CD4-positive, CD25-positive, alpha-beta regulatory T cell (primary cell): ENCODE results near the gene PRKD1. TPM values are rescaled to one million over a fixed set of nuclear protein-coding genes. Genes with fewer than 3 reads are reported as not detected.

Experiments
- ATAC-seq, 2 donors: fragments of 150-1000 bp; cut with Tn5 transposase; one replicate each; pipeline ENCODE4 v1.10.0; 2021; ENCODE audit warnings: low read depth in 2 of 2, moderate number of reproducible peaks in 2 of 2, moderate library complexity in 1 of 2
- DNase-seq, 3 donors: peaks; one replicate each; pipeline versions ENCODE4 v3.0.0 to v3.0.0-alpha.2; 2012 to 2022; ENCODE audit warnings: mixed read lengths in 1 of 3
- H3K27ac ChIP-seq: one replicate; pipeline ENCODE4 v1.7.0; 2013; ENCODE audit warnings: mild to moderate bottlenecking, low read length; ENCODE audit not compliant: insufficient read depth, poor library complexity, severe bottlenecking
- H3K27me3 ChIP-seq: one replicate; pipeline ENCODE4 v1.7.0; 2013; ENCODE audit warnings: low read length; ENCODE audit not compliant: control insufficient read depth, insufficient read depth
- H3K36me3 ChIP-seq: one replicate; pipeline ENCODE4 v1.7.0; 2013; ENCODE audit warnings: mild to moderate bottlenecking, low read length, moderate library complexity; ENCODE audit not compliant: control insufficient read depth, insufficient read depth
- H3K4me1 ChIP-seq: 2 replicates; pipeline ENCODE4 v1.7.0; 2013; ENCODE audit warnings: mild to moderate bottlenecking, low read length; ENCODE audit not compliant: insufficient read depth, control insufficient read depth, poor library complexity, severe bottlenecking
- H3K4me3 ChIP-seq: one replicate; pipeline ENCODE4 v1.7.0; 2013; ENCODE audit warnings: low read depth, mild to moderate bottlenecking, low read length, moderate library complexity
- H3K9me3 ChIP-seq, 2 experiments: 1 replicate in 1 of 2; 2 replicates in 1 of 2; pipeline ENCODE4 v1.7.0; 2013; ENCODE audit warnings: low read length in 2 of 2, mild to moderate bottlenecking in 1 of 2, moderate library complexity in 1 of 2; ENCODE audit not compliant: control insufficient read depth in 2 of 2
- H3K27ac Mint-ChIP-seq, 3 donors: one replicate each; pipeline ENCODE4 v1.8.0; 2020 to 2022; ENCODE audit warnings: mild to moderate bottlenecking in 3 of 3, mixed read lengths in 3 of 3, moderate library complexity in 2 of 3
- H3K27me3 Mint-ChIP-seq: one replicate; pipeline ENCODE4 v1.8.0; 2022; ENCODE audit warnings: mild to moderate bottlenecking, mixed read lengths
- H3K36me3 Mint-ChIP-seq: one replicate; pipeline ENCODE4 v1.8.0; 2020; ENCODE audit warnings: mixed read lengths
- H3K4me1 Mint-ChIP-seq, 4 donors: one replicate each; pipeline ENCODE4 v1.8.0; 2020 to 2022; ENCODE audit warnings: mixed read lengths in 4 of 4, mild to moderate bottlenecking in 1 of 4
- H3K4me3 Mint-ChIP-seq, 4 donors: one replicate each; pipeline ENCODE4 v1.8.0; 2020 to 2022; ENCODE audit warnings: mild to moderate bottlenecking in 4 of 4, mixed read lengths in 4 of 4, moderate library complexity in 3 of 4
- H3K9me3 Mint-ChIP-seq, 7 donors: one replicate each; pipeline ENCODE4 v1.8.0; 2020 to 2022; ENCODE audit warnings: mixed read lengths in 7 of 7, mild to moderate bottlenecking in 3 of 7, moderate library complexity in 2 of 7
- polyA plus RNA-seq, 4 donors: library from polyadenylated mRNA; unstranded; fragments of 300-500 nt; fragmentation: Illumina TruSeq; gene quantifications; one replicate each; pipeline ENCODE4 v1.2.3, GENCODE V29; 2021
- total RNA-seq: library from RNA; stranded (reverse); gene quantifications from one replicate; pipeline ENCODE4 v1.2.3, GENCODE V29; 2022

Gene PRKD1
- total and polyA plus RNA-seq, 5 donors from 2014 or later: not detected

- Histone ChIP-seq H3K4me3 (no peak overlapping the region), H3K9me3 (no peaks in the 10 kb centered on the region), H3K27ac (no peak overlapping the region), H3K27me3 (no peaks in the 10 kb centered on the region), H3K36me3 (no peaks in the 10 kb centered on the region), H3K4me1 (no peaks in the 10 kb centered on the region)
- no peak for ATAC-seq
- H3K36me3 Mint-ChIP-seq: no peaks in the 10 kb centered on the region
- H3K4me3 Mint-ChIP-seq: no peak overlapping the region
- no peaks in the 10 kb centered on the region for H3K4me1 Mint-ChIP-seq
- no peaks in the 10 kb centered on the region for H3K27me3 Mint-ChIP-seq
- peaks cover 0 to 14% (median 6%) of the 10 kb centered on the region in 7 donors for H3K9me3 Mint-ChIP-seq
- no peak overlapping the region for H3K27ac Mint-ChIP-seq
- no peak for DNase-seq
These were observed 112.5 kb downstream of the PRKD1 start for GRCh38 chr14:29815016-29815674.

- peaks cover 0 to 14% (median 6%) of the 10 kb centered on the region in 7 donors for H3K9me3 Mint-ChIP-seq
- Histone ChIP-seq H3K27ac (no peak overlapping the region), H3K27me3 (no peaks in the 10 kb centered on the region), H3K4me3 (no peak overlapping the region), H3K36me3 (no peaks in the 10 kb centered on the region), H3K4me1 (no peaks in the 10 kb centered on the region), H3K9me3 (no peaks in the 10 kb centered on the region)
- DNase-seq (no peak), ATAC-seq (no peak)
- no peaks in the 10 kb centered on the region for H3K27me3 Mint-ChIP-seq
- H3K4me1 Mint-ChIP-seq: no peaks in the 10 kb centered on the region
- H3K4me3 Mint-ChIP-seq: no peak overlapping the region
- H3K27ac Mint-ChIP-seq: no peak overlapping the region
- H3K36me3 Mint-ChIP-seq: no peaks in the 10 kb centered on the region
These were observed 113.3 kb downstream of the PRKD1 start for GRCh38 chr14:29814156-29815015.

GRCh38 chr14:29810682-29811081, 117.0 kb downstream of the PRKD1 start:
- DNase-seq: no peak
- Histone ChIP-seq H3K27me3 (no peaks in the 10 kb centered on the region), H3K9me3 (no peaks in the 10 kb centered on the region), H3K4me1 (no peaks in the 10 kb centered on the region), H3K4me3 (no peak overlapping the region), H3K27ac (no peak overlapping the region), H3K36me3 (no peaks in the 10 kb centered on the region)
- H3K27me3 Mint-ChIP-seq: no peaks in the 10 kb centered on the region
- no peak for ATAC-seq
- no peak overlapping the region for H3K27ac Mint-ChIP-seq
- no peak overlapping the region for H3K4me3 Mint-ChIP-seq
- no peaks in the 10 kb centered on the region for H3K36me3 Mint-ChIP-seq
- no peaks in the 10 kb centered on the region for H3K4me1 Mint-ChIP-seq
- H3K9me3 Mint-ChIP-seq: peaks cover 5 to 21% (median 9%) of the 10 kb centered on the region in 7 donors

- no peak for ATAC-seq
- no peak overlapping the region for H3K27ac ChIP-seq
- H3K27ac Mint-ChIP-seq: no peak overlapping the region
- no peaks in the 10 kb centered on the region for H3K36me3 Mint-ChIP-seq
- no peaks in the 10 kb centered on the region for H3K9me3 ChIP-seq
- H3K4me1 ChIP-seq: no peaks in the 10 kb centered on the region
- DNase-seq: no peak
- no peaks in the 10 kb centered on the region for H3K4me1 Mint-ChIP-seq
- H3K36me3 ChIP-seq: no peaks in the 10 kb centered on the region
- peaks cover 5 to 22% (median 11%) of the 10 kb centered on the region in 7 donors for H3K9me3 Mint-ChIP-seq
- no peak overlapping the region for H3K4me3 ChIP-seq
- H3K4me3 Mint-ChIP-seq: no peak overlapping the region
- H3K27me3 ChIP-seq: no peaks in the 10 kb centered on the region
- H3K27me3 Mint-ChIP-seq: no peaks in the 10 kb centered on the region
These were observed 117.6 kb downstream of the PRKD1 start for GRCh38 chr14:29810064-29810463.

GRCh38 chr14:29806124-29806517, 121.5 kb downstream of the PRKD1 start:
- H3K27me3 ChIP-seq: no peaks in the 10 kb centered on the region
- no peaks in the 10 kb centered on the region for H3K36me3 Mint-ChIP-seq
- no peak overlapping the region for H3K27ac ChIP-seq
- H3K9me3 ChIP-seq: peaks cover 0 to 3% of the 10 kb centered on the region in 2 experiments
- ATAC-seq: no peak
- no peaks in the 10 kb centered on the region for H3K36me3 ChIP-seq
- H3K4me3 Mint-ChIP-seq: no peak overlapping the region
- no peaks in the 10 kb centered on the region for H3K4me1 ChIP-seq
- H3K4me3 ChIP-seq: no peak overlapping the region
- H3K4me1 Mint-ChIP-seq: no peaks in the 10 kb centered on the region
- peaks cover 3 to 15% (median 10%) of the 10 kb centered on the region in 7 donors for H3K9me3 Mint-ChIP-seq
- no peaks in the 10 kb centered on the region for H3K27me3 Mint-ChIP-seq
- no peak overlapping the region for H3K27ac Mint-ChIP-seq
- DNase-seq: no peak

- H3K4me1 Mint-ChIP-seq: no peaks in the 10 kb centered on the region
These were observed 122.1 kb downstream of the PRKD1 start for GRCh38 chr14:29805415-29806123.

GRCh38 chr14:29804481-29805266, 123.0 kb downstream of the PRKD1 start:
- H3K27ac Mint-ChIP-seq: no peak overlapping the region
- H3K9me3 Mint-ChIP-seq: peaks cover 3 to 15% (median 9%) of the 10 kb centered on the region in 7 donors
- H3K27me3 Mint-ChIP-seq: no peaks in the 10 kb centered on the region
- H3K4me3 Mint-ChIP-seq: no peak overlapping the region
- peaks cover 0 to 3% of the 10 kb centered on the region in 2 experiments for H3K9me3 ChIP-seq
- no peaks in the 10 kb centered on the region for H3K27me3 ChIP-seq
- no peak overlapping the region for H3K4me3 ChIP-seq
- no peaks in the 10 kb centered on the region for H3K4me1 Mint-ChIP-seq
- H3K4me1 ChIP-seq: no peaks in the 10 kb centered on the region
- no peaks in the 10 kb centered on the region for H3K36me3 Mint-ChIP-seq
- H3K27ac ChIP-seq: no peak overlapping the region
- H3K36me3 ChIP-seq: no peaks in the 10 kb centered on the region
- ATAC-seq (no peak), DNase-seq (no peak)

More at GRCh38 chr14:29805415-29806123, 122.1 kb downstream of the PRKD1 start:
- no peak overlapping the region for H3K4me3 ChIP-seq
- Mint-ChIP-seq H3K9me3 (peaks cover 3 to 15% (median 9%) of the 10 kb centered on the region in 7 donors), H3K4me3 (no peak overlapping the region), H3K27ac (no peak overlapping the region), H3K27me3 (no peaks in the 10 kb centered on the region), H3K36me3 (no peaks in the 10 kb centered on the region)
- ATAC-seq (no peak), DNase-seq (no peak)
- H3K27ac ChIP-seq: no peak overlapping the region
- H3K9me3 ChIP-seq: peaks cover 0 to 3% of the 10 kb centered on the region in 2 experiments
- H3K27me3 ChIP-seq: no peaks in the 10 kb centered on the region
- no peaks in the 10 kb centered on the region for H3K4me1 ChIP-seq
- H3K36me3 ChIP-seq: no peaks in the 10 kb centered on the region
